HG03095 (cell line): ENCODE measurements around the gene AKT1.

Experiments used
- ATAC-seq: cut with Tn5 transposase; IDR thresholded peaks from one replicate; pipeline ENCODE4 v1.9.1; 2021; ENCODE audit warnings: moderate library complexity; ENCODE audit not compliant: unreplicated experiment

The AKT1 gene

GRCh38 chr14:104786726-104787675 lies 8.5 kb downstream of the AKT1 start:
- ATAC-seq, result no peak

- no peak for ATAC-seq
These were observed 9.4 kb downstream of the AKT1 start for GRCh38 chr14:104786091-104786586.

GRCh38 chr14:104785708-104786080 lies 9.9 kb downstream of the AKT1 start:
- no peak for ATAC-seq

GRCh38 chr14:104784846-104785707 lies 10.5 kb downstream of the AKT1 start:
- ATAC-seq, result no peak

GRCh38 chr14:104784218-104784568 lies 11.4 kb downstream of the AKT1 start:
- ATAC-seq, result no peak

- ATAC-seq, result no peak
These were observed 11.9 kb downstream of the AKT1 start for GRCh38 chr14:104783484-104784217.

- no peak for ATAC-seq
These were observed 12.8 kb downstream of the AKT1 start for GRCh38 chr14:104782808-104783139.

GRCh38 chr14:104782086-104782807 lies 13.3 kb downstream of the AKT1 start:
- no peak for ATAC-seq

GRCh38 chr14:104781271-104782077 lies 14.1 kb downstream of the AKT1 start:
- no peak for ATAC-seq

GRCh38 chr14:104780513-104781030 lies 15.0 kb downstream of the AKT1 start:
- ATAC-seq, result no peak

GRCh38 chr14:104779776-104780512 lies 15.6 kb downstream of the AKT1 start:
- ATAC-seq, result no peak

GRCh38 chr14:104778694-104779331 lies 16.7 kb downstream of the AKT1 start:
- no peak for ATAC-seq

- no peak for ATAC-seq
These were observed 17.7 kb downstream of the AKT1 start for GRCh38 chr14:104777808-104778249.

GRCh38 chr14:104776961-104777807 lies 18.4 kb downstream of the AKT1 start:
- ATAC-seq, result no peak

- ATAC-seq, result no peak
These were observed 19.1 kb downstream of the AKT1 start for GRCh38 chr14:104776481-104776880.

GRCh38 chr14:104775073-104775489 lies 20.5 kb downstream of the AKT1 start:
- no peak for ATAC-seq

- no peak for ATAC-seq
These were observed 21.0 kb downstream of the AKT1 start for GRCh38 chr14:104774453-104775072.
